ENCODE measurements around the gene LRIG2. TPM values are rescaled to one million over a fixed set of nuclear protein-coding genes. Genes with fewer than 3 reads are reported as not detected.
"Not testable (repeated sequence)": the region's sequence is repeated elsewhere in the genome, so short reads cannot be mapped to it uniquely, and the experiment has no call there.

LRIG2 gene
- total and polyA plus RNA-seq, 4 donors: 1.3 to 11.9 (median 6.0) TPM

DNA sequence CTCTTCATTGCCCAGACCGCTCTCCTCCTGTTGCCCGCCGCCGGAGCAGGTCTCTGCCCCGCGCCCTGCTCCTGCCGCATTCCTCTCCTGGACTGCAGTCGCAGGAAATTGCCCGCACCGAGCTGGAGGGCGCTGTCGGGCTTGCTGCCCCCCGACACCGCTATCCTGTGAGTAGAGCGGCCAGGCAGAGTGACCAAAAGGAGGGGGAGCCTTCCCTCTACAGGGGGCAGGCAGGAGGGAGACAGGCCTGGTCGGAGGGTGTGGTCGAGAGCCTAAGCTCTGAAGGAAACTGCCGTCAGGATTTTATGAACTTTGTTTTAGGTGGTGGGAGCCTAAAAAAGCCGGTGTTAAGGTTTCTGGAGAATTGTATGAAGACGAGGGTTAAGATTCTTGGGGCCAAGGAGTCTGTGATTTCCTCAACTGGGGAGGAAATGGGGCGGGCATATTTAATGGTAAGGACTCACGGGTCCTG, 517 bp downstream of the LRIG2 start:
- no peaks in the 10 kb centered on the region for H3K27me3 ChIP-seq (ENCODE audit: control insufficient read depth in 4 of 4, insufficient read depth in 4 of 4, low read length in 3 of 4)
- WGBS: under 1% methylated on average over 22 of the region's 22 CpGs
- H3K36me3 ChIP-seq (ENCODE audit: control insufficient read depth in 4 of 4, insufficient read depth in 3 of 4, low read depth in 1 of 4, low read length in 3 of 4): peaks cover 0 to 5% (median 0%) of the 10 kb centered on the region in 4 donors
- H3K4me1 ChIP-seq (ENCODE audit: control insufficient read depth in 4 of 4, insufficient read depth in 4 of 4, low read length in 3 of 4): peaks cover 5 to 21% (median 15%) of the 10 kb centered on the region in 4 donors
- H3K27ac ChIP-seq (ENCODE audit: low read depth in 1 of 2, low read length in 2 of 2): peak overlapping the region; percentile 82 to 92
- H3K9me3 ChIP-seq (ENCODE audit: control insufficient read depth in 4 of 4, low read length in 3 of 4): no peaks in the 10 kb centered on the region
- TF ChIP-seq, protein P1, sequence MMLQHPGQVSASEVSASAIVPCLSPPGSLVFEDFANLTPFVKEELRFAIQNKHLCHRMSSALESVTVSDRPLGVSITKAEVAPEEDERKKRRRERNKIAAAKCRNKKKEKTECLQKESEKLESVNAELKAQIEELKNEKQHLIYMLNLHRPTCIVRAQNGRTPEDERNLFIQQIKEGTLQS (IDR thresholded peaks at IDR 0.05): no peak
- TF ChIP-seq, protein P2, sequence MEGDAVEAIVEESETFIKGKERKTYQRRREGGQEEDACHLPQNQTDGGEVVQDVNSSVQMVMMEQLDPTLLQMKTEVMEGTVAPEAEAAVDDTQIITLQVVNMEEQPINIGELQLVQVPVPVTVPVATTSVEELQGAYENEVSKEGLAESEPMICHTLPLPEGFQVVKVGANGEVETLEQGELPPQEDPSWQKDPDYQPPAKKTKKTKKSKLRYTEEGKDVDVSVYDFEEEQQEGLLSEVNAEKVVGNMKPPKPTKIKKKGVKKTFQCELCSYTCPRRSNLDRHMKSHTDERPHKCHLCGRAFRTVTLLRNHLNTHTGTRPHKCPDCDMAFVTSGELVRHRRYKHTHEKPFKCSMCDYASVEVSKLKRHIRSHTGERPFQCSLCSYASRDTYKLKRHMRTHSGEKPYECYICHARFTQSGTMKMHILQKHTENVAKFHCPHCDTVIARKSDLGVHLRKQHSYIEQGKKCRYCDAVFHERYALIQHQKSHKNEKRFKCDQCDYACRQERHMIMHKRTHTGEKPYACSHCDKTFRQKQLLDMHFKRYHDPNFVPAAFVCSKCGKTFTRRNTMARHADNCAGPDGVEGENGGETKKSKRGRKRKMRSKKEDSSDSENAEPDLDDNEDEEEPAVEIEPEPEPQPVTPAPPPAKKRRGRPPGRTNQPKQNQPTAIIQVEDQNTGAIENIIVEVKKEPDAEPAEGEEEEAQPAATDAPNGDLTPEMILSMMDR (IDR thresholded peaks at IDR 0.05; ENCODE audit: low read depth, low read length, missing input control): peak; percentile 9
- no peak for DNase-seq (ENCODE audit: low spot score)
- peak overlapping the region; percentile 75 to 90 (median 89) for H3K4me3 ChIP-seq (ENCODE audit: low read depth in 1 of 3, low read length in 3 of 3)
- peak overlapping the region; percentile 52 to 76 for H3K9ac ChIP-seq (ENCODE audit: low read depth in 1 of 2, low read length in 2 of 2)

DNA sequence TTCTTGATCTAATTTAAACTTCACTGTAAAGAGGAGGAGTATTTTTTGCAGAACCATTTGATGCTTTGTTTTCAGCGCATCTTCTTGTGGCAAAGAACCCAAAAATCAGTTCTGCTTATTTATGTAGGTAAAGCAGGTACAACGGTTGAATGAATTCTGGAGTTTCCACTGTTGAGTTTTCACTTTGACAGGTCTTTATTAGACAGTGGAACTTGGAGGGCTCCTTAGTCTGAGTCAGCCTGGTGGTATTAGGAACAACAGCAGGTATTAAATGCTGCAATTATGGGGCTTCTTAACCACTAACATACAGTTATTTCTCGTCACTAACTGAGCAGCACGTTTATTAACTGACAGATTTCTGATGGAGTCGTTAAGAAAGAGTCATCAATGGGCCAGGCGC, 1.2 kb downstream of the LRIG2 start:
- Histone ChIP-seq H3K27me3 (ENCODE audit: control insufficient read depth in 4 of 4, insufficient read depth in 4 of 4, low read length in 3 of 4) (no peaks in the 10 kb centered on the region), H3K27ac (ENCODE audit: low read depth in 1 of 2, low read length in 2 of 2) (no peak overlapping the region), H3K36me3 (ENCODE audit: control insufficient read depth in 4 of 4, insufficient read depth in 3 of 4, low read depth in 1 of 4, low read length in 3 of 4) (peaks cover 0 to 5% (median 0%) of the 10 kb centered on the region in 4 donors), H3K9me3 (ENCODE audit: control insufficient read depth in 4 of 4, low read length in 3 of 4) (no peaks in the 10 kb centered on the region), H3K9ac (ENCODE audit: low read depth in 1 of 2, low read length in 2 of 2) (peak overlapping the region; percentile 12 to 76), H3K4me3 (ENCODE audit: low read depth in 1 of 3, low read length in 3 of 3) (peak overlapping the region; percentile 75 to 90 (median 89)), H3K4me1 (ENCODE audit: control insufficient read depth in 4 of 4, insufficient read depth in 4 of 4, low read length in 3 of 4) (peaks cover 5 to 21% (median 15%) of the 10 kb centered on the region in 4 donors)
- TF ChIP-seq NR2F2 (IDR thresholded peaks at IDR 0.05): no peak
- TF ChIP-seq, protein P3, sequence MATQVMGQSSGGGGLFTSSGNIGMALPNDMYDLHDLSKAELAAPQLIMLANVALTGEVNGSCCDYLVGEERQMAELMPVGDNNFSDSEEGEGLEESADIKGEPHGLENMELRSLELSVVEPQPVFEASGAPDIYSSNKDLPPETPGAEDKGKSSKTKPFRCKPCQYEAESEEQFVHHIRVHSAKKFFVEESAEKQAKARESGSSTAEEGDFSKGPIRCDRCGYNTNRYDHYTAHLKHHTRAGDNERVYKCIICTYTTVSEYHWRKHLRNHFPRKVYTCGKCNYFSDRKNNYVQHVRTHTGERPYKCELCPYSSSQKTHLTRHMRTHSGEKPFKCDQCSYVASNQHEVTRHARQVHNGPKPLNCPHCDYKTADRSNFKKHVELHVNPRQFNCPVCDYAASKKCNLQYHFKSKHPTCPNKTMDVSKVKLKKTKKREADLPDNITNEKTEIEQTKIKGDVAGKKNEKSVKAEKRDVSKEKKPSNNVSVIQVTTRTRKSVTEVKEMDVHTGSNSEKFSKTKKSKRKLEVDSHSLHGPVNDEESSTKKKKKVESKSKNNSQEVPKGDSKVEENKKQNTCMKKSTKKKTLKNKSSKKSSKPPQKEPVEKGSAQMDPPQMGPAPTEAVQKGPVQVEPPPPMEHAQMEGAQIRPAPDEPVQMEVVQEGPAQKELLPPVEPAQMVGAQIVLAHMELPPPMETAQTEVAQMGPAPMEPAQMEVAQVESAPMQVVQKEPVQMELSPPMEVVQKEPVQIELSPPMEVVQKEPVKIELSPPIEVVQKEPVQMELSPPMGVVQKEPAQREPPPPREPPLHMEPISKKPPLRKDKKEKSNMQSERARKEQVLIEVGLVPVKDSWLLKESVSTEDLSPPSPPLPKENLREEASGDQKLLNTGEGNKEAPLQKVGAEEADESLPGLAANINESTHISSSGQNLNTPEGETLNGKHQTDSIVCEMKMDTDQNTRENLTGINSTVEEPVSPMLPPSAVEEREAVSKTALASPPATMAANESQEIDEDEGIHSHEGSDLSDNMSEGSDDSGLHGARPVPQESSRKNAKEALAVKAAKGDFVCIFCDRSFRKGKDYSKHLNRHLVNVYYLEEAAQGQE (IDR thresholded peaks at IDR 0.05): no peak
- no peak for TF ChIP-seq TAF1 (conservative IDR thresholded peaks at IDR 0.05)
- TF ChIP-seq RAD21 (IDR thresholded peaks at IDR 0.05): no peak
- TF ChIP-seq FOXA2 (IDR thresholded peaks at IDR 0.05): no peak
- TF ChIP-seq, protein P4, sequence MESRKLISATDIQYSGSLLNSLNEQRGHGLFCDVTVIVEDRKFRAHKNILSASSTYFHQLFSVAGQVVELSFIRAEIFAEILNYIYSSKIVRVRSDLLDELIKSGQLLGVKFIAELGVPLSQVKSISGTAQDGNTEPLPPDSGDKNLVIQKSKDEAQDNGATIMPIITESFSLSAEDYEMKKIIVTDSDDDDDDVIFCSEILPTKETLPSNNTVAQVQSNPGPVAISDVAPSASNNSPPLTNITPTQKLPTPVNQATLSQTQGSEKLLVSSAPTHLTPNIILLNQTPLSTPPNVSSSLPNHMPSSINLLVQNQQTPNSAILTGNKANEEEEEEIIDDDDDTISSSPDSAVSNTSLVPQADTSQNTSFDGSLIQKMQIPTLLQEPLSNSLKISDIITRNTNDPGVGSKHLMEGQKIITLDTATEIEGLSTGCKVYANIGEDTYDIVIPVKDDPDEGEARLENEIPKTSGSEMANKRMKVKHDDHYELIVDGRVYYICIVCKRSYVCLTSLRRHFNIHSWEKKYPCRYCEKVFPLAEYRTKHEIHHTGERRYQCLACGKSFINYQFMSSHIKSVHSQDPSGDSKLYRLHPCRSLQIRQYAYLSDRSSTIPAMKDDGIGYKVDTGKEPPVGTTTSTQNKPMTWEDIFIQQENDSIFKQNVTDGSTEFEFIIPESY (IDR thresholded peaks at IDR 0.05): no peak
- TF ChIP-seq SP1 (IDR thresholded peaks at IDR 0.05): no peak
- TF ChIP-seq FOXA1 (IDR thresholded peaks at IDR 0.05): no peak
- DNase-seq (ENCODE audit: low spot score): no peak
- WGBS: 75% methylated on average over 6 of the region's 6 CpGs

DNA sequence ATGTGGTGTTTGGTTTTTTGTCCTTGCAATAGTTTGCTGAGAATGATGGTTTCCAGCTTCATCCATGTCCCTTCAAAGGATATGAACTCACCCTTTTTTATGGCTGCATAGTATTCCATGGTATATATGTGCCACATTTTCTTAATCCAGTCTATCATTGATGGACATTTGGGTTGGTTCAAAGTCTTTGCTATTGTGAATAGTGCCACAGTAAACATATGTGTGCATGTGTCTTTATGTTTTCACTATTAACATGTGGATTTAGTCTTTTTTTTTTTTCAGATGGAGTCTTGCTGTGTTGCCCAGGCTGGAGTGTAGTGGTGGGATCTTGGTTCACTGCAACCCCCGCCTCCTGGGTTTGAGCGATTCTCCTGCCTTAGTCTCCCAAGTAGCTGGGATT, 5.0 kb downstream of the LRIG2 start:
- not testable (repeated sequence) for H3K27me3 ChIP-seq (ENCODE audit: control insufficient read depth in 4 of 4, insufficient read depth in 4 of 4, low read length in 3 of 4); H3K9me3 ChIP-seq (ENCODE audit: control insufficient read depth in 4 of 4, low read length in 3 of 4); H3K4me3 ChIP-seq (ENCODE audit: low read depth in 1 of 3, low read length in 3 of 3); H3K27ac ChIP-seq (ENCODE audit: low read depth in 1 of 2, low read length in 2 of 2); H3K9ac ChIP-seq (ENCODE audit: low read depth in 1 of 2, low read length in 2 of 2); H3K36me3 ChIP-seq (ENCODE audit: control insufficient read depth in 4 of 4, insufficient read depth in 3 of 4, low read depth in 1 of 4, low read length in 3 of 4); DNase-seq (ENCODE audit: low spot score)
- WGBS: 99% methylated on average over 2 of the region's 2 CpGs
- H3K4me1 ChIP-seq (ENCODE audit: control insufficient read depth in 4 of 4, insufficient read depth in 4 of 4, low read length in 3 of 4): peaks cover 5 to 11% (median 7%) of the 10 kb centered on the region in 4 donors
